A549 (cell line): ENCODE measurements around the gene FHIT. TPM values are rescaled to one million over a fixed set of nuclear protein-coding genes. Genes with fewer than 3 reads are reported as not detected.
"Not testable (repeated sequence)": the region's sequence is repeated elsewhere in the genome, so short reads cannot be mapped to it uniquely, and the experiment has no call there.

Experiments
- ATAC-seq, 2 experiments: fragments of 200-7000 bp in 1 of 2; fragments of >200 bp in 1 of 2; cut with Nextera tagmentation in 1 of 2; cut with Tn5 transposase in 1 of 2; 3 replicates each; pipeline versions ENCODE4 v1.8.0 to v1.9.1; 2018 to 2020; ENCODE audit warnings: mild to moderate bottlenecking in 1 of 2, moderate library complexity in 1 of 2
- CTCF ChIA-PET: fragments of 300-600 bp; sonication (Branson Sonifier 250); formaldehyde crosslinking; extraction: SDS; loops from one replicate; lab custom pipeline; 2021; ENCODE audit warnings: antibody characterized with exemption, inconsistent platforms; lab: Yijun Ruan, JAX
- POLR2A ChIA-PET: fragments of 350-600 bp; formaldehyde crosslinking; extraction: SDS; loops from one replicate; lab custom pipeline; 2021; ENCODE audit warnings: antibody characterized with exemption, inconsistent platforms; lab: Yijun Ruan, JAX
- DNase-seq, 2 experiments: peaks; one replicate each; pipeline versions ENCODE4 v3.0.0 to v3.0.0-alpha.2; 2011 to 2016; ENCODE audit warnings: low read depth in 1 of 2, low spot score in 1 of 2
- FAIRE-seq: peaks from 2 replicates; lab custom pipeline; 2011; peaks lifted over from hg19 to GRCh38; lab: Jason Lieb, UNC
- H3K27ac ChIP-seq, 2 experiments: fragments of >200 bp; sonication (Bioruptor Twin); formaldehyde crosslinking; 3 replicates each; pipeline ENCODE4 v1.5.1; 2016 to 2017
- H3K4me1 ChIP-seq: fragments of >200 bp; sonication (Bioruptor Twin); formaldehyde crosslinking; 3 replicates; pipeline ENCODE4 v1.6.1; 2016
- H3K4me2 ChIP-seq: fragments of >200 bp; sonication (Bioruptor Twin); formaldehyde crosslinking; 3 replicates; pipeline ENCODE4 v1.6.1; 2016
- H3K4me3 ChIP-seq: fragments of >200 bp; sonication (Bioruptor Twin); formaldehyde crosslinking; 3 replicates; pipeline ENCODE4 v1.5.1; 2016
- H3K9me3 ChIP-seq: fragments of >200 bp; sonication (Bioruptor Twin); formaldehyde crosslinking; 3 replicates; pipeline ENCODE4 v1.6.1; 2016
- CHD2 ChIP-seq: fragments of 150-350 bp; IDR thresholded peaks from 2 replicates; pipeline ENCODE4 v1.6.1; 2014; ENCODE audit warnings: low read length; ENCODE audit not compliant: partially characterized antibody
- FOSL2 ChIP-seq, 2 experiments: fragments of 450-650 bp in 1 of 2; fragments of >200 bp in 1 of 2; sonication (Bioruptor Twin) in 1 of 2; formaldehyde crosslinking; IDR thresholded peaks; 2 replicates each; pipeline versions ENCODE4 v1.5.0 to v1.6.1; 2016 to 2020; ENCODE audit warnings: mild to moderate bottlenecking in 1 of 2, moderate library complexity in 1 of 2
- HOXA7 ChIP-seq: fragments of 250-450 bp; sonication (Bioruptor Pico); IDR thresholded peaks from 2 replicates; pipeline ENCODE4 v1.5.0; 2020; ENCODE audit warnings: mild to moderate bottlenecking, moderate library complexity
- HOXB13 ChIP-seq: fragments of 250-450 bp; sonication (Bioruptor Pico); IDR thresholded peaks from 2 replicates; pipeline ENCODE4 v1.5.0; 2020; ENCODE audit warnings: low read depth, mild to moderate bottlenecking, moderate library complexity
- HOXB5 ChIP-seq: fragments of 250-450 bp; sonication (Bioruptor Pico); IDR thresholded peaks from 2 replicates; pipeline ENCODE4 v1.5.0; 2020; ENCODE audit warnings: mild to moderate bottlenecking, moderate library complexity
- JUN ChIP-seq, 2 experiments: fragments of >200 bp; sonication (Bioruptor Twin); formaldehyde crosslinking; IDR thresholded peaks; 2 replicates in 1 of 2; 3 replicates in 1 of 2; pipeline ENCODE4 v1.6.1; 2016 to 2017
- JUNB ChIP-seq: fragments of >200 bp; sonication (Bioruptor Twin); formaldehyde crosslinking; IDR thresholded peaks from 2 replicates; pipeline ENCODE4 v1.6.1; 2016
- KDM1A ChIP-seq: fragments of 200-600 bp; sonication (generic); IDR thresholded peaks from 2 replicates; pipeline ENCODE4 v1.6.1; 2016; ENCODE audit warnings: low read depth, mild to moderate bottlenecking
- MAFK ChIP-seq: fragments of 450-650 bp; IDR thresholded peaks from 2 replicates; pipeline ENCODE4 v1.6.1; 2014; ENCODE audit not compliant: partially characterized antibody
- MAZ ChIP-seq: fragments of 150-350 bp; IDR thresholded peaks from 2 replicates; pipeline ENCODE4 v1.6.1; 2014; ENCODE audit warnings: antibody characterized with exemption, low read depth, low read length, borderline replicate concordance
- PHF8 ChIP-seq: fragments of 200-600 bp; sonication (generic); IDR thresholded peaks from 2 replicates; pipeline ENCODE4 v1.6.1; 2016; ENCODE audit warnings: low read depth, mild to moderate bottlenecking, antibody characterized with exemption, moderate library complexity, borderline replicate concordance
- RAD21 ChIP-seq, 2 experiments: fragments of >200 bp in 1 of 2; sonication (Bioruptor Twin) in 1 of 2; formaldehyde crosslinking in 1 of 2; IDR thresholded peaks in 1 of 2; conservative IDR thresholded peaks in 1 of 2; 2 replicates in 1 of 2; 3 replicates in 1 of 2; pipeline ENCODE4 v1.6.1; 2012 to 2018; ENCODE audit warnings: inconsistent platforms in 1 of 2
- RCOR1 ChIP-seq: fragments of 150-350 bp; IDR thresholded peaks from 2 replicates; pipeline ENCODE4 v1.6.1; 2014; ENCODE audit warnings: antibody characterized with exemption, low read length, low read depth
- RFX5 ChIP-seq: fragments of 450-650 bp; IDR thresholded peaks from 2 replicates; pipeline ENCODE4 v1.7.1; 2014; ENCODE audit warnings: antibody characterized with exemption, mild to moderate bottlenecking, moderate library complexity
- SMC3 ChIP-seq: fragments of >200 bp; sonication (Bioruptor Twin); formaldehyde crosslinking; IDR thresholded peaks from 3 replicates; pipeline ENCODE4 v1.6.1; 2018; ENCODE audit warnings: inconsistent platforms
- TP53 ChIP-seq: fragments of 250-450 bp; sonication (Bioruptor Pico); IDR thresholded peaks from 2 replicates; pipeline ENCODE4 v1.5.0; 2021; ENCODE audit warnings: mild to moderate bottlenecking, moderate library complexity
- WGBS: methylation state at CpG from one replicate; pipeline ENCODE4 v1.1.6; 2017; ENCODE audit errors: missing lambda C conversion rate; 5-methylcytosine and 5-hydroxymethylcytosine counted together
- polyA plus RNA-seq, 4 experiments: library from polyadenylated mRNA; depleted of rRNA in 3 of 4; stranded (reverse); fragments of >200 nt; fragmentation: RNase III in 1 of 4; extraction: RNeasy Plus Mini Kit Qiagen cat#74134 plus additional on column Dnase treatment in 1 of 4; gene quantifications; 2 replicates in 3 of 4; 3 replicates in 1 of 4; pipeline ENCODE4 v1.2.3, GENCODE V29; 2011 to 2017
- TF ChIP-seq, protein P1 (sequence below): fragments of >200 bp; sonication (Bioruptor Twin); formaldehyde crosslinking; IDR thresholded peaks from 2 replicates; pipeline ENCODE4 v1.6.1; 2016
- TF ChIP-seq, protein P2 (sequence below): IDR thresholded peaks from 2 replicates; pipeline ENCODE4 v1.6.1; 2012; ENCODE audit warnings: low read depth, borderline replicate concordance
- TF ChIP-seq, protein P3 (sequence below): fragments of 200-600 bp; sonication (generic); IDR thresholded peaks from 2 replicates; pipeline ENCODE4 v1.6.1; 2016; ENCODE audit warnings: antibody characterized with exemption, mild to moderate bottlenecking, moderate library complexity

Gene FHIT
- polyA plus RNA-seq, 2 of the 4 experiments (the other 2 are of a cell fraction): 0.76 to 0.92 TPM

DNA sequence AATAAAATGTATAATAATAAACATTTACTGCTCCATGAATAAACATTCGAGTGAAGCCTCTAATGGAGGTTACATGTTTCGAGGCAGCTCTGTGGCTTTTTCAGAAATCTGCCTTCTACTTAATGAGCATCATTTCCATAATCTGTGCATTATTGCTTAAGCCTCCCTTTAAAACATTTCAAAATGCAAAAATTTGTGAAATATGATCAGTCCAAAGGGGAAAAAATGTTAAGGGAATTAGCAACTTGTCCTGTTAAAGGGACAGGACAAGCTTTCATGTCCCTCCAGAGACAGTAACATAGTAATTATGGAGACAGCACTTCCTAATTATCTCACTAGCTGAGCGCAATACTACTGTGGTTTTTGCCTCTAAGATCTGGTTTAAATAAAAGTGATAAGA, 1314.8 kb downstream of the FHIT start:
- no peak overlapping the region for H3K4me3 ChIP-seq
- DNase-seq: no peak
- TF ChIP-seq TP53 (CRISPR knock-in tag): no peak
- TF ChIP-seq HOXB13 (CRISPR knock-in tag): no peak
- no peak for TF ChIP-seq MAFK
- TF ChIP-seq HOXA7 (CRISPR knock-in tag): no peak
- TF ChIP-seq JUN (IDR thresholded peaks at IDR 0.05): no peak
- TF ChIP-seq, protein P1, sequence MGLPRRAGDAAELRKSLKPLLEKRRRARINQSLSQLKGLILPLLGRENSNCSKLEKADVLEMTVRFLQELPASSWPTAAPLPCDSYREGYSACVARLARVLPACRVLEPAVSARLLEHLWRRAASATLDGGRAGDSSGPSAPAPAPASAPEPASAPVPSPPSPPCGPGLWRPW: no peak
- H3K27ac ChIP-seq: no peak overlapping the region
- FAIRE-seq: no peak
- ATAC-seq: no peak
- ChIA-PET POLR2A (no interaction called here), CTCF (no interaction called here)
- H3K4me1 ChIP-seq: no peaks in the 10 kb centered on the region
- no peak overlapping the region for H3K4me2 ChIP-seq
- H3K9me3 ChIP-seq: no peaks in the 10 kb centered on the region
- WGBS: 13% methylated on average over 3 of the region's 3 CpGs

DNA sequence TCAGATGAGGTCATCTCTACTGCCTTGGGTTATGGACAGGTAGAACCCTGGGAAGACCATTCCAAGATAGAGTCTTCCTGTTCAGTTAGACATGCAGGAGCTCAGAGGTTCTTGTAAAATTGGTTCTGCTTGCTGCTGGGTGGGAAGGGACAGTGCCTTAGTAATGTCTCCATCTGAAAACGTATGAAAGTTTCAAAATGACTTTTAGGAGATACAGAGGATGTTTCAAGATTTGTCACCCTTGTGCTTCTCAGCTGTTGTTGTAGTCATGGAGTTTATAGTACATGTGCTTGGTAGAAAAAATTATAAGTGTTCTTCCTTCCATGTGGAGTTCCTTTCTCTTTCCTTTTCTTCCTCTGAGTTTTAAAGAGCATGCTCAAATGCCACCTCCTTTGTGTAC, 1316.2 kb downstream of the FHIT start:
- Histone ChIP-seq H3K4me3 (no peak overlapping the region), H3K4me1 (no peaks in the 10 kb centered on the region), H3K27ac (no peak overlapping the region), H3K4me2 (no peak overlapping the region), H3K9me3 (no peaks in the 10 kb centered on the region)
- WGBS: 0% methylated on average over 1 of the region's 1 CpG
- TF ChIP-seq RFX5 (no peak), FOSL2 (IDR thresholded peaks at IDR 0.05) (no peak), FOSL2 (CRISPR knock-in tag; IDR thresholded peaks at IDR 0.05) (no peak)
- no peak for ATAC-seq
- CTCF ChIA-PET: no interaction called here
- POLR2A ChIA-PET: no interaction called here
- FAIRE-seq: no peak
- no peak for DNase-seq

DNA sequence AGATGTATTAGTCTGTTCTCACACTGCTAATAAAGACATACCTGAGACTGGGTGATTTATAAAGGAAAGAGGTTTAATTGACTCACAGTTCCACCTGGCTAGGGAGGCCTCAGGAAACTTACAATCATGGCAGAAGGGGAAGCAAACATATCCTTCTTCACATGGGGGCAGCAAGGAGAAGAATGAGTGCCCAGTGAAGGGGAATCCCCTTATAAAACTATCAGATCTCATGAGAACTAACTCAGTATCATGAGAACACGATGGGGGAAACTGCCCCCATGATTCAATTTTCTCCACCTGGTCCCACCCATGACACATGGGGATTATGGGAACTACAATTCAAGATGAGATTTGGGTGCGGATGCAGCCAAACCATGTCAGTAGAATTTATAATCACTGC, 1316.7 kb downstream of the FHIT start:
- FAIRE-seq, H3K9me3 ChIP-seq, H3K4me2 ChIP-seq, POLR2A ChIA-PET, ATAC-seq, H3K4me1 ChIP-seq, H3K27ac ChIP-seq, CTCF ChIA-PET, DNase-seq, H3K4me3 ChIP-seq: not testable (repeated sequence)
- WGBS: 6% methylated on average over 2 of the region's 2 CpGs

DNA sequence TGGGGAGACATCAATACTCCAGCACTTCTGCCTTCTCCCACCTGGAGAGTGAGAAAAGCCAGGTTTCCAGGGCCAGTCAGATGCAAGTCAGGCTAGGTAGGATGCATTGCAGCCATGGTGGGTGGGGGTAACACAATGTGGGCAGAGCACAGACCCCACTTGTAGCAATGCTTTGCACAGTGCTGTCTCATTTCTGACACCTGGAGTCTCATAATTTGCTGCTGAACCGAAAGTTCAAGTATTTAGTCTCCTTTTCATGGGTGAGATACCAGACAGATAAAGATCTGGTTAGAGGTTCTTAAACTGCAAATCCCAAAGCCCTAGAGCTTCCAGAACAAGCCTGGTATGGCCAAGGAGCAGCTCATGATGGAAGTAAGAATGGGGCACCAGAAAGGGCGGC, 1321.1 kb downstream of the FHIT start:
- no peak overlapping the region for H3K4me3 ChIP-seq
- H3K4me2 ChIP-seq: no peak overlapping the region
- no peaks in the 10 kb centered on the region for H3K9me3 ChIP-seq
- WGBS: 3% methylated on average over 2 of the region's 2 CpGs
- TF ChIP-seq HOXA7 (CRISPR knock-in tag): no peak
- TF ChIP-seq, protein P2, sequence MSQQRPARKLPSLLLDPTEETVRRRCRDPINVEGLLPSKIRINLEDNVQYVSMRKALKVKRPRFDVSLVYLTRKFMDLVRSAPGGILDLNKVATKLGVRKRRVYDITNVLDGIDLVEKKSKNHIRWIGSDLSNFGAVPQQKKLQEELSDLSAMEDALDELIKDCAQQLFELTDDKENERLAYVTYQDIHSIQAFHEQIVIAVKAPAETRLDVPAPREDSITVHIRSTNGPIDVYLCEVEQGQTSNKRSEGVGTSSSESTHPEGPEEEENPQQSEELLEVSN: no peak
- TF ChIP-seq FOSL2 (IDR thresholded peaks at IDR 0.05): no peak
- TF ChIP-seq FOSL2 (CRISPR knock-in tag; IDR thresholded peaks at IDR 0.05): no peak
- TF ChIP-seq MAZ: no peak
- no peak for TF ChIP-seq KDM1A
- no peak for TF ChIP-seq PHF8
- TF ChIP-seq RAD21 (conservative IDR thresholded peaks at IDR 0.05 in 1 of 2, IDR thresholded peaks at IDR 0.05 in 1 of 2): no peak
- TF ChIP-seq HOXB5 (CRISPR knock-in tag): no peak
- no peak for TF ChIP-seq RCOR1
- TF ChIP-seq, protein P3, sequence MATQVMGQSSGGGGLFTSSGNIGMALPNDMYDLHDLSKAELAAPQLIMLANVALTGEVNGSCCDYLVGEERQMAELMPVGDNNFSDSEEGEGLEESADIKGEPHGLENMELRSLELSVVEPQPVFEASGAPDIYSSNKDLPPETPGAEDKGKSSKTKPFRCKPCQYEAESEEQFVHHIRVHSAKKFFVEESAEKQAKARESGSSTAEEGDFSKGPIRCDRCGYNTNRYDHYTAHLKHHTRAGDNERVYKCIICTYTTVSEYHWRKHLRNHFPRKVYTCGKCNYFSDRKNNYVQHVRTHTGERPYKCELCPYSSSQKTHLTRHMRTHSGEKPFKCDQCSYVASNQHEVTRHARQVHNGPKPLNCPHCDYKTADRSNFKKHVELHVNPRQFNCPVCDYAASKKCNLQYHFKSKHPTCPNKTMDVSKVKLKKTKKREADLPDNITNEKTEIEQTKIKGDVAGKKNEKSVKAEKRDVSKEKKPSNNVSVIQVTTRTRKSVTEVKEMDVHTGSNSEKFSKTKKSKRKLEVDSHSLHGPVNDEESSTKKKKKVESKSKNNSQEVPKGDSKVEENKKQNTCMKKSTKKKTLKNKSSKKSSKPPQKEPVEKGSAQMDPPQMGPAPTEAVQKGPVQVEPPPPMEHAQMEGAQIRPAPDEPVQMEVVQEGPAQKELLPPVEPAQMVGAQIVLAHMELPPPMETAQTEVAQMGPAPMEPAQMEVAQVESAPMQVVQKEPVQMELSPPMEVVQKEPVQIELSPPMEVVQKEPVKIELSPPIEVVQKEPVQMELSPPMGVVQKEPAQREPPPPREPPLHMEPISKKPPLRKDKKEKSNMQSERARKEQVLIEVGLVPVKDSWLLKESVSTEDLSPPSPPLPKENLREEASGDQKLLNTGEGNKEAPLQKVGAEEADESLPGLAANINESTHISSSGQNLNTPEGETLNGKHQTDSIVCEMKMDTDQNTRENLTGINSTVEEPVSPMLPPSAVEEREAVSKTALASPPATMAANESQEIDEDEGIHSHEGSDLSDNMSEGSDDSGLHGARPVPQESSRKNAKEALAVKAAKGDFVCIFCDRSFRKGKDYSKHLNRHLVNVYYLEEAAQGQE: no peak
- no peak for TF ChIP-seq CHD2
- no peak for TF ChIP-seq JUN (IDR thresholded peaks at IDR 0.05)
- no peak for TF ChIP-seq JUNB
- TF ChIP-seq SMC3: no peak
- TF ChIP-seq, all 56 proteins: peak for 0
- POLR2A ChIA-PET: no interaction called here
- no peak for ATAC-seq
- FAIRE-seq: no peak
- no peak overlapping the region for H3K27ac ChIP-seq
- H3K4me1 ChIP-seq: no peaks in the 10 kb centered on the region
- DNase-seq: no peak
- CTCF ChIA-PET: no interaction called here
